ENCODE measurements around the gene RANBP3.
A peak's percentile ranks its signal among the peaks of the same experiment; 100 is the strongest.

RANBP3 gene

DNA sequence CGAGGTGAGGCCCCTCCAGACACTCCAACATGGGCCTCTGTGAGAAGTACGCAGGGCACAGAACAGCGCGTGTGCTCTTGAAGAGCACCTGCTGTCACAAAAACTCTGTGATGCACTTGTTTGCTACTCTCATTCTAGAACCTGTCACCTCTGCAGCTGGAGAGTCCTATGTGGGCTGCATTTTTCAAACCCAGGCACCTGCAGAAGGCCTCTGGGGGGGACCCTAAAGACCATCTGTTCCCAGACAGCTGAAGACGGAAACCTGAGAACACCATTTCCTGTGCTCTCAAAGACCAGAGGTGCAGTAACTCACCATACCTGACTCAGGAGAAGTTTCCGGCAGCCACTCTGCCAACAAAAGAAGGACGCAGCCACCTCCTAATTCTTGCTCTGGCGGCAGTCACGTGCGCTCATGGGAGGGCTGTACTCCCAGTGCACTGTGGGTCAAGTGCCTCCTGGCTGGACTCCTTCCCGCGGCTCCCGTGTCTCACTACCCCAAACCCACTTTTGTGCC is 28.1 kb downstream of the RANBP3 start:
- DNase-seq (ENCODE audit: low read depth), result peak; percentile 36

DNA sequence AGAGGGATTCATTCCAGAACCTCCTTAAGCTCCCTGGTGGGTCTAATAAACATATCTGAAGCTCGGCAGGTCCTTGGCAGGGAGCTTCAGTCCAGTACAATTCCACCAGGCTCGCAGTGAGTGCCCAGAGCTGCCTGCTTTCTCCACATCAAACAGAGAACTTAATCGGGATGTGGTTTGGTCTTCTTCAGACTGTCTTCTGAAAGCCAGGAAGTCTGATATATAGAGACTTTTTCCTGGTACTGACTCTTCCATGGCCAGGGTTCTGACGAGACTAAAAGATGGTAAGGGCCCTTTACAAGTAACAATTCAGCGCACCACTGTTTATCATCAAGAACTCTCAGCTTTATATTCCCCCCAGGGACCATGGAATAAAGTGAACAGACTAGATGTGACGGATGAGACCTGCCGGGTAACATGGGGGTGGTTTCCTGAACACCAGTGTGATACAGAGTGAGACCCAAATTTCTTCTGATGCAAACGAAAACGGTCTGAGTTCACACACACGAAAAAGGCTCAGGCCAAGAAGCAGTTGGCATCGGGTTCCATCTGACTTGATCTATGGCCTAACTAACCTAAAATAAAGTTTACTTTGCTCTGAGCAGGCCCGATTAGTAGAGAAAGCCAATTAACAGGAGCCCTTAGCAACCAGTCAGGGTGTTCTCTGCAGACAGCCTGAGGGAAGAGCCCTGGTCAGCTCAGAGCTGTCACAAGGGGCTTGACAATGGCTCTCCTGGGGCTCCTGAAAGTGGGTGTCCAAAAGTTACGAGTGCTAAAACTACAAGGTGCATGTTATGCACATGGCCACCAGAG is 29.0 kb downstream of the RANBP3 start:
- no peak for DNase-seq (ENCODE audit: low read depth)

DNA sequence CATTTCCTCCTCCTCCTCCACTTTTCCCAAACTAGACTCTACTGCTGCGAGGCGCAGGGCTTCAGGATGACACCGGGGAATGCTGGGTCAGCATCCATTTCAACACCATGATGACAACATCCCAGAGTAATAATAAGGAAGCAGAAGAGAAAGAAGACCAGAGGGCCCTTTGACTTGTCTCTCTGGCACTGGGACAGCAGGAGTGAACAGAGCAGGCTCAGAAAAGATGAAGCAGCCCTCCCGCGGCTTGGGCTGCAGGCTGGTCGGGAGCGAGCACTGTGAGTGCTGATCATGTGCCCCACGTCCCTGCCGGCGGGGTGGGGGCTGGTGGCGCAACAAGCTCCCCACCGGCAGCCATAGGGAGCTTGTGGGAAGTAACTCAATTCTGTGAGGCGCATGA is 30.5 kb downstream of the RANBP3 start:
- DNase-seq (ENCODE audit: low read depth), result no peak

DNA sequence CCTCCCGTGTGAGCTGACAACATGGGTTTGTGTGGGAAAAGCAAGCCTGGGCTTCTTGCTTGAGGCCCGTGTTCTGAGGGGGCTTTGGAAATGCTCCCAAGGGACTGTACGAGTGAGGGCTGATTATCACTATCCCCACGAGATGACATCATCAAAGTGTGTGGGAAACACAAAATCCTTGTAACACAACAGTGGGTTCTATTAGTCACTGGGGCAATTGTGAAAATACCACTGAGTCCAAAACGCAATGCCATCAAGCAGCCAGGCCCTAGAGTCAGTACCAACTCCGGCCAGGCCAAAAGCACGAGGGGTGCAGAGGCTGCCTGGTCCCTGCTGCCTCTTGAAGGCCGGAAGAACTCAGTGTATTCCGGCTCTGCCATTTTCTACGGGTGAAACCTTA is 34.3 kb downstream of the RANBP3 start:
- DNase-seq (ENCODE audit: low read depth), result no peak

DNA sequence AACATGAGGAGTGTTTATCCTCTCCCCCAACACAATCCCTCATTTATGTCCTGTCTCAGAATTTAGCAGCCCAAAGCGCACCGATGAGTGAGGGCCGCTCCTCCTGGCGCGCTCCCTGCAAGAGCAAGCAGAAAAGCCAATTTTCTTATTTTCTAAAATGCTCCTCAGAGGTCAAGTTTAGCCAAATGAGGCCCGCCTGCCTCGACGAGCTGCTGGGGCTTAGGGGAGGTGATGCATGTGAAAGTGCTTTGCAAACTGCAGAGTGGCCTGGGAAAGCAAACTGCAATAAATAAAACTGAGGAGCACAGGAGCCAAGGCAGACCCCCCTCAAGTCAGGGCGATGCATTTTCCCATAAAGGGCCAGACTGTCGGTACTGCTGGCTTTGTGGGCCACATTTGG is 34.9 kb downstream of the RANBP3 start:
- no peak for DNase-seq (ENCODE audit: low read depth)

DNA sequence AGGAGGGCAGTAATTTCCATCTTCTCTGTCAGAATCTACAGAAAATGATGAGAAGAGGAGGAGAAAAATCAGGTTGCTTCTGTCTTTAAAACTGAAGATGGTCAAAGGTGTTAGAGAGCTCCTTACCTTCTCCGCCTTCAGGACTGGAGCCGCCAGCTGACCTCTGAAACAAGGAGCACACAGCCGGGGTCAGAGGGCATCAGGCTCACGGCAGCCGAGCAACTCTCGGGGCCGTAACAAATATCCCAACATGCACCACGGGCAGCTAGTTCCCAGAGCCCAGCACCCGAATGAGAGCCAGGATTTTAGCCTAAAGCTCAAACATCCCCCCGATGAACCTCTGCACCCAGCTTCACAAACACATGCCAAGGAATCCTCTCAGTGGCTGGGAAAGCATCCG is 36.3 kb downstream of the RANBP3 start:
- no peak for DNase-seq (ENCODE audit: low read depth)

DNA sequence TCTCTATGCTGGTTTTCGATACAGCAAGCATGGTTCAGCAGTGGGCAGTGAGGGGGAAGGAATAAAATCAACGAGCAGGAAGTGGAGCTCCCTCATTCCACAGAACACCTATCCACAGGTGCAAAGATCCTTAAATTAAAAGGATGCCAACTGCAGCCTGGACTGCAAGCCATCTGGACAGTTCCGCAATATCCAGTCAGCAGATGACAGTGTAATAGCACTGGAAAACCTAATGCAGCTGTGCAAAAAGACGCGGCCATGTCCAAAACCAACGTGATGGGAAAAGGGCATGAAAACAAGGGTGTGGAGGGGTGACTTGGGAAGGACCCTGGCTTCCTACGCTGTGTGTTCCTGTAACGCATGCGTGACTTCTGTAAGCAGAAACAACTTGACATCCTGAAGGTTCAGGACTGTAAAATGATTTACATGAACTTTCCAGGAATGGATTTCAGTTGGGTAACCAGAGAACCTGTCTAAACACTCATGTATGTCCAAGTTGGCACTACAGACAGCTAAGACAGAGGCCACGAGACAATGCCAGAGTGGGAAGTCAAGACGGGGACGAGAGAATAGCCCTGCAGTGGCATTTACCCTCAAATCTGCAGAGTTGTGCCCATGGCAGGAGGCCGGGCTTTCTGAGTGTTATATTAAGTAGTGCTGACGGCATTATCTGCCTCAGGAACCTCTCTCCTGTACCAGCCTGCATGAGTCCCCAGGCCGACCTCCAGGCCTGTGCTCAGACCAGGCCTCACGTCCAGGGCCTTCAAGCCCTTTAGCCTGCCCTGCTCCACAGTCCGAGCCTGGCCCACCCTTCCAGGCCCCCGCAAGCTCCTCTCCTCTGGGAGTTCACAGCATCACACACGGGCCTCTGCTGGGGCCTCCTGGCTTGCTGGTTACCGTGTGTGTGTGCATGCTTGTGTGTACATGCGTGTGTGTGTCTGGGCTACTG is 37.4 kb downstream of the RANBP3 start:
- DNase-seq (ENCODE audit: low read depth), result no peak

DNA sequence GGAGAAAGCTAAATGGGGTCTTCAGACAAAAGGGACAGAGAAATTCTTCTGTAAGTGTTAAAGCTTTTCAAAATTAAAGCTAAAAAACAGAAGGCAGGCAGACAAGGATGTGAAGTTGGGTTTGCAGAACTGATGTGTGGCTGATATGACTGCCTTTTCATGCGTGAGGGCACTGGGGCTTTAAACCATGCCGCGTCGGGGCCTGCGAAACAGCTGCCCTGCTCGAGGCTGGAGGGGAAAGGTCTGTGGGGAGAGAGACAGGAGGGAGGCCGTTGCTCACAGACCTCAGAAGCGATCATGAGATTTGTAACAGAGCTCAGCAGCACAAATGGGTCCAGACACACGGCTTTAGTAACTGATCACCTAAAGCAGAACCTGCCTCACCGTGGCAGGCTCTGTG is 40.4 kb downstream of the RANBP3 start:
- DNase-seq (ENCODE audit: low read depth), result no peak

DNA sequence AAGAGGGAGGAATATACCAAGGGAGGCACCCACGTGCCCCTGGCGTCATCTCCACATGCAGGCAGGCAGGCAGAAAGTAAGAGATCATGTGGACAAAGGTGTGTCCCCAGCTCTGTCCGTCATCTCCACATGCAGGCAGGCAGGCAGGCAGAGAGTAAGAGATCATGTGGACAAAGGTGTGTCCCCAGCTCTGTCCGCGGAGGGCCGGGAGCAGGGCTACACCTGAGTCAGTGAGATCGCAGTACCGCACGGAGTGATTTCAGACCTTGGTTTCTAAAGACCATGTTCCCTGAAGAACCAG is 41.7 kb downstream of the RANBP3 start:
- DNase-seq (ENCODE audit: low read depth), result no peak

DNA sequence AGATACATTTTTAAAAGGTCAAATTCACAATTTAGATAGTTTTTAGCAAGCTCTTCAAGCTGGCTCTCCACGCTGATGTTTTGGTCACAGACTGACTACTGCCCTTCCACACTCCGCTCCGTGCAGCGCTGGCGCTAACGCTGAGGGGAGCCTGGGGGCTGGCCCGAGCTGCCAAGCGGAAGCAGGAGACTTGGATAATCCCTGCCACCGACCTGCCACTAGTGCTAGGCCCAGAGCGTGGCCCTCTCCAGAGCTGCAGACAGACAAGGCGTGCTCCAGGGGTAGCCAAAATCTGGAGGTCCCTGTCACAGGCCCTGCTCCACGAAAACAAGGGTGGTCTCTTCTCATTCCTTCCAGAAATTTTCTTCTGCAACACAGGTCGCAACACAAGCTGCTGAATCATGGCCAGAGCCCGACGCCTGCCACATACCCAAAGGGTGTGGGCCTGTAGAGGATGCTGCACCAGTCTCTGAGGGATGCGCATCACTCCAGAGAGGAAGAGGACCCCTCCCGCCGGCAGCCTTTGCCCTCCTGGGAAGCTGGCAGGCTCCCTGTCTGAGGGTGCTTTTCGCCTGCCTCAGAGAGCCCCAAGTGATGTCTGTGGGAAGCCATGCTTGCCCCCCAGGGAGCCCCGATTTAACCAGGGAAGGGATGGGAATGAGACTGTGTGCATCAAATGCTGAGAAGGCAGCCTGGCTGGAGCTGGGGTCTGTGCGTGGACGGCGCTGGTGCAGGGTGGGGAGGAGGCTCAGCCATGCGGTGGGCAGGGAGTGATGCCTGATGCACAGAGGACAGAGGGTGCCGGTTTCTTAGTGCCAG is 42.3 kb downstream of the RANBP3 start:
- no peak for DNase-seq (ENCODE audit: low read depth)

DNA sequence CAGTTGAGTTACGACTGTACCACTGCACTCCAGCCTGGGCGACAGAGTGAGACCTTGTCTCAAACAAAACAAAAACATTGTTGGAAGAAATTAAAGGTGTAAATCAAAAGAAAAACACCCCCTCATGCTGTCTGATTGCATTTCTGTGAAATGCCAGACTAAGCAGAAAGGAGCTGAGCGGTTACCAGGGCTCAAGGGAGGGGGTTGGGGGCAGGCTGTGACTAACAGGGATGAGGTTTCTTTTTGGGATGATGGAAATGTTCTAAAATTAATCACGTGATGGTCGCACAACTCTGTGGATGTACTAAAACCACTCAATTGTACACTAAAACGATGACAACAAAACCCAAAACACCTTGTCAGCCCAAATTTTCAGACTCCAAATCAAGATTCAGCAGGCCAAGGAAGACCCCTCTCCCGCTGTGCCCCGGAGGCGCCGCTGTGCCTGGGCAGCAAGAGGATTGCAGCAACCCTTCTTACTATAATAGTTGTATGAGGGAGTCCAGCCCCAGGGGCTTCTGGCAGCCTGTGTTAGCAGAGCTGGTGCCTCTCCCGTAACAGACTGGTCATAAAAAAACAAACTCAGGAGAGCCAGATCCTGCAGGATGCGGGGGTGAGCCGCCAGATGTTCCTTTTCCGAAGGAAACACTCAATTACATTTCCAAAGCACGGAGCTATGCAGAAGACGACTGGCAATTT is 43.0 kb downstream of the RANBP3 start:
- no peak for DNase-seq (ENCODE audit: low read depth)

DNA sequence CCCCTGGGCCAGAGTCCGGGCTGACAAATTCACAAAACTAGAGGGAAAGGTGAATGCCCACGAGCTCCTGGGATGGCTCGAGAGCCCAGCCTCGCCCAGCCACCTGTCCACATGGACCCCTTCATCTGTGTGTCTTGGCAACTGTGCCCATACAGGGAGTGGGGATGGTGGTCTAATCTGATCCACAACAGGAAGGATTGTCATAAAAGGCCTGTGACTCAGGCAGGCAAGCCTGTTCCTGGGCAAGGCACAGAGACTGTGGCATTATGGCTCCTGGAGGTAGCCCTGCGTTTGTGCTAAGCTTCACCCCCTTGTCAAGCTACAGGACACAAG is 43.9 kb downstream of the RANBP3 start:
- DNase-seq (ENCODE audit: low read depth), result no peak

DNA sequence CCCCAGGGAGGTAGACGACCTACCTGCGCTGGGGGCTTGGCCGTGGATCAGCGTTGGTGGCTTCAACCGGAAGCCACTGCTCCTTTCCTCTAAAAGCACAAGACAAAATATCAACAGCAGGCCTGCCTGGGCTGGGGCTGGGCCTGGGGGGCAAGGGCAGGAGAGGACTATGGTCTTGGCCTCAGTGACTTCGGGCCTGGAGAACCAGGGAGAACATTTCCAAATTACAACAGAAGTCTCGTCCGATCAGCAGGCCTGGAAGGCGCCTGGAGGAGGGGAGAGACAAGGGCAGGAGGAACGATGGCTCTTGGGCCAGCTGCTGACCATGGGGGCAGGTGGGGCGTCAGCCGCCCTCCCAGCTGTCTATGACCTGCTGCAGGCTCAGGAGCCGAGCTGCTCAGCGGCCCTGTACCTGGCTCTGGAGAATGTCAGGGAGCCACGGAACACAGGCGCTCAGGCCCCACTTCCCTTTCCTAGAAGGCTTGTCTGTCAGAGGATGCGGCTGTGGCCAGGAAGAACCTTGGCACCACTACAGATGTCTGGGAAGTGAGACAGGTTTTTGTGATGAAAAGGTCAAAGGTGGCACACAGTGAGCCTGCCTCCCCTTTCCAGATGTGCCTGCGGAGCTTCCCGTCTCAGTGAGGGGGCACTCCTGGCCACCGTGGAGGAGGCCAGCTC is 44.4 kb downstream of the RANBP3 start:
- DNase-seq (ENCODE audit: low read depth), result no peak

DNA sequence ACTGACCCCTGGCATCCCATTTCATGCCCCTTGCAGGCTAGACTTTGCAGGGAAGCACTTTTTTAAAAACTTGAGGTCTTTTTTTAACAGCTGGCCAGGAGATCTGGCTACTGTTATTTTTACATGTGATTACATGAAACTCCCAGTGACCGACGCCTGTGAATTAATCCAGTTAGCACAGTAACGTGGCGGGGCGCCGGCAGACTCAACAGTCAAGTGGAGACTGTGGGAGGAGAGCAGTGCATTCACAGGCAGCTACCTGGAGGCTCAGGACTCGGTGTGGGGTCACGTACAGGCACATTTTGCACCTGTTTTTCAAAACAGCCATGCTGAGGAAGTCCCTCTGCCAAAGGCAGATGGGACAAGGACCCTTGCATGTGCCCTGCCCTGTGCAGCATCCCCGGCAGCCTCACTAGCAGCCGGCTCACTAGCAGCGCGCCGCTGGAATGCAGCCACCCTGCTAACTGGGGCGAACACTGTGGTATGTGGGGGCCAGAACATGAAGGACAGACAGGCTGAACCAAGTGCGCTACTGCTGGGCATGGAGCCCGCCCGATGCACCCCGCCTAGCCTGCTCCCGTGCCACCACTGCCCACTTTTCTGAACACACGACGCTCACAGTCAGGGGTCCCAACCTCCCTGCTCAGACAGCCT is 45.2 kb downstream of the RANBP3 start:
- DNase-seq (ENCODE audit: low read depth), result no peak

DNA sequence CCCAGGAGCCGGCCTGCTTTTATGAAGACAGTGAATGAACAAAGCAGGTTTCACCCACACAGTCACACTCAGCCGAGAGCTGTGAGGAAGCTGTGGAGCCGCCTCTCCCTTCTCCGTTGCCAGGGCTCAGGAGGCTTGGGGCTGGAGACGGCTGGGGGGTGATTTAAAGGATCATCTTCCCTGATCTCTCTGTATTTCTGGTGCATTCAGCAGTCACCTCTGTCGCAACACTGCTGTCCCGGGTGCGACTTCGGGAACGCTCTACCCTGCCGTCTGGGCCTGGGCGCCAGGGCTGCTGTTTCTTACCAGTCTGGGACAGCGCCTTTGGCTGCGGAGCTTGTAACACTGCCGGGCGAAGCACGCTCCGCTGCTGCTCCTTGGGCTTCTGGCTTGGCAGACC is 45.8 kb downstream of the RANBP3 start:
- DNase-seq (ENCODE audit: low read depth), result no peak

DNA sequence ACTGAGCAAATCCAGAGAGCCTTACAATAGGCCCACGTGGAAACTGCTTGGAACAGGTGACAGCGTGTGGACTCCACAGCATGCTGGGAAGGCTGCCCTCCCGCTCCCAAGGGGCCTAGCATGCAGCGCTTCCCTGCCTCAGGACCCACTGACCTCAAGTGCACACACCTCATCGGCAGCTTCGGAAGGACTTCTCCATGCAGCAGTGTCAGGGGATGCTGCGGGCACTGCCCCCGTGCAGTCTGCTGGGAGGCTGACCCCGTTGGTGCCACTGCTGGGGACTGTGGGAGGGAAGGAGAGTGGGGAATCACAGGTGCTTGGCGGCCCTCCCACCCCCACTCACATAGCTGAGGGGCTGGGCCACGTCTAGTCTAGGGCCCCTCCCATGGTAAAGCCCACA is 46.7 kb downstream of the RANBP3 start:
- DNase-seq (ENCODE audit: low read depth), result no peak

DNA sequence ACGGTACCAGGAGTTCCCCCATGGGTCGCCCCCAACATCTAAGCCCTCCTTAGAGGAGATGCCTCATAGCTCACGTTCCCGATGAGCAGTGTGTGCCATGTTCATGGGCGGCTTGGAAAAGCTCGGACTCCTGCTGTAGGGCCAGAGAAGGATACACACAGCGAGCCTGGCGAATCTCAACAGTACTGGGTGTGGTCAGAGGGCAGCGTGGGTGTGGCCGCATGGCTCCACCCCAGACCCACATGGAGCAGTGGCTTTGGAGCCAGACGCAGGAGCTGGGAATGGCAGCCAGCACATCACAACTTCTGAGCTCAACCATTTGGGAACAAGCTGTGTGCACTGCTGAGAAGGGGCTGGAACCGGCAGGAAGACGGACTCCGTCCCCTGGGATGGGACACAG is 48.3 kb downstream of the RANBP3 start:
- DNase-seq (ENCODE audit: low read depth), result no peak

DNA sequence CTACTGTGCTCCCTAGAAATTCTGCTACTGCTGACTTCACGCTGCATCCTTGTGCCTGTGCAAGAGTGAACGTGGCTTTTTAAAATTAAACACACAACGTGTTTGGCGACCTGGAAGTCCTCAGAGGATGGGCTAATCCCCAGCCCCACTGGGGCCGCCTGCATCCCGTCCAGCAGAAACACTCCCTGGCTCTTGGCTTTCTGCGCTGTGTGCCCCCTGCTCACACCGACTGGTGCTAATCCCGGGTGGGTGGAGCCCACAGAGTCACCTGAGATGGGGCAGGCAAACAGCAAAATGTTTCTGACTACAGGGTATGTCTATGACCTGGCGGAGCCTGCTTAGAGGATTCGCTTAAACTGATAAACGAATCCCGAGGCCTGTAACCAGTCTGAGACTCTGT is 48.8 kb downstream of the RANBP3 start:
- no peak for DNase-seq (ENCODE audit: low read depth)

DNA sequence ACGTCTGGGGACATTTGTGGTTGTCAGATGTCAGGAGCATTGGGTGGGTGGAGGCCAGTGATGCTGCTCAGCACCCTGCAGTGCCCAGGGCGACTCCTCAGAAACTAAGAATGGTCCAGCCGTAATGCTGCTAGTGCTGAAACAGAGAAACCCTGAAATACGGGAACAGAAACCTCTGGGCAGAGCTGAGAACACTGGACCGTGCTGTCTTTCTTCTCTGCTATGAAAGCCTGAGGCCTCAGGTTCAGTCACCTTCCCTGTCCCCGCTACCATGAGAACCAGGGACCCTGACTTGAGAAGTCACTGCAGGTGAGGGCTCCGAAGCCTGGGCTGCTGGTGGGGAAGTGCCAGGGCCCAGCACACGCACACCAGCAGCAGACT is 50.5 kb downstream of the RANBP3 start:
- no peak for DNase-seq (ENCODE audit: low read depth)

DNA sequence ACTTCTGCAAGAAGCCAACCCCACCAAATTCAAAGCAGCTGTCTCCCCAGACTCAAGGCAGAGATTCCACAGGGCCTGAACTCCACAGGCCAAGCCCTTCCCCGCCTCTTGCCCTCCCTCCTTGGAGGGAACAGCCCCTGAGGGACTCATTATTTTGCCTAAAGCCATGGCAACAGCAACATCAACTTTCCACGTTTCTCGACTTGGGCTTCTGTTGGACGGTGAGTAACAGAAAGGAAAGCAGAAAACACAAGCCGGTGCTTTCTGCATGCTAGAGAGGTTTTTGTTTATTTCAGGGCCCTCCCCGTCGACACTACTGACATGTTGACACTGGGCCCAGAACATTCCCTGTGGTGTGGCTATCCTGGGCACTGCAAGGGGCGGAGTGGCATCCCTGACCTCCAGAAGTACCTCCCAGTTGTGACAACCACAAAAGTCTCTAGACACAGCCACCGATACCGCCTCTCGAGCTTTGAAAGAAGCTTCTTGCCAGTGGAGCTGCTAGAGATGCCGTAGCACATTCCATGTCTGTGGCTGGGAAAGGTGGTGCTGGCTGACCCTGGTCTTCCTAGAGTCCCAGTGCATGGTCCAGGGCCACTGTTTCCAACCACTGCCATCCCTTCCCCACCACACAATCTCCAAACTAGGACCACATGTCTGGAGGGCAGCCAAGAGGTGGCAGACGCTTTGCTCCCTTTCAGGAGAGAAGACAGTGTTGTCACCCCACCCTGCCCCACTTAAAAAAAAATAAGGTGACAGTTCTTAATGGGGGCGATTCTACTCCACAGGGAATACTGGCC is 51.1 kb downstream of the RANBP3 start:
- no peak for DNase-seq (ENCODE audit: low read depth)
